IMR-90 (cell line): ENCODE measurements around the gene INPP5D. TPM values are rescaled to one million over a fixed set of nuclear protein-coding genes. Genes with fewer than 3 reads are reported as not detected.

ENCODE experiments used
- ATAC-seq: fragments of 200-7000 bp; cut with Tn5 transposase; 2 replicates; pipeline ENCODE4 v1.9.1; 2020; ENCODE audit warnings: low read depth, mild to moderate bottlenecking, moderate library complexity
- BruUV-seq: library from RNA; stranded (reverse); fragments of 400-500 nt; replicated peaks from 2 replicates; lab custom pipeline; 2021; lab: Mats Ljungman, UMichigan
- CTCF ChIA-PET: fragments of 300-600 bp; formaldehyde crosslinking; extraction: SDS; loops from one replicate; lab custom pipeline; 2021; ENCODE audit warnings: antibody characterized with exemption; lab: Yijun Ruan, JAX
- POLR2A ChIA-PET: fragments of 300-600 bp; sonication (Branson Sonifier 250); formaldehyde crosslinking; loops from one replicate; lab custom pipeline; 2022; ENCODE audit warnings: antibody characterized with exemption; ENCODE audit not compliant: unreplicated experiment; lab: Charles Lee
- DNase-seq: peaks from one replicate; pipeline ENCODE4 v3.0.0; 2013
- H2AFZ ChIP-seq: replicated peaks from 2 replicates; pipeline ENCODE3; 2013; ENCODE audit warnings: low read length, mild to moderate bottlenecking; ENCODE audit not compliant: poor library complexity
- H2AK5ac ChIP-seq: 2 replicates; pipeline ENCODE4 v1.6.1; 2013; ENCODE audit warnings: low read depth, low read length, inconsistent platforms
- H2AK9ac ChIP-seq: replicated peaks from 2 replicates; pipeline ENCODE3; 2013; ENCODE audit warnings: mild to moderate bottlenecking, low read depth, low read length, moderate library complexity; ENCODE audit not compliant: poor library complexity
- H2BK120ac ChIP-seq: 2 replicates; pipeline ENCODE4 v1.6.1; 2013; ENCODE audit warnings: low read depth, low read length, inconsistent platforms
- H2BK15ac ChIP-seq: 3 replicates; pipeline ENCODE4 v1.6.1; 2013; ENCODE audit warnings: low read depth, low read length, inconsistent platforms
- H2BK20ac ChIP-seq: 2 replicates; pipeline ENCODE4 v1.6.1; 2013; ENCODE audit warnings: low read depth, mild to moderate bottlenecking, inconsistent platforms, low read length, moderate library complexity
- H2BK5ac ChIP-seq: 2 replicates; pipeline ENCODE4 v1.6.1; 2013; ENCODE audit warnings: mild to moderate bottlenecking, low read depth, low read length, inconsistent platforms; ENCODE audit not compliant: poor library complexity, severe bottlenecking
- H3K14ac ChIP-seq: replicated peaks from 2 replicates; pipeline ENCODE4 v1.6.1; 2013; ENCODE audit warnings: low read depth, low read length, inconsistent platforms
- H3K18ac ChIP-seq: 2 replicates; pipeline ENCODE4 v1.6.1; 2013; ENCODE audit warnings: low read depth, low read length, control low read depth
- H3K23ac ChIP-seq: 2 replicates; pipeline ENCODE4 v1.6.1; 2013; ENCODE audit warnings: low read depth, low read length, inconsistent platforms
- H3K27ac ChIP-seq: 2 replicates; pipeline ENCODE4 v1.5.1; 2013; ENCODE audit warnings: mild to moderate bottlenecking, control low read depth, low read length; ENCODE audit not compliant: insufficient read depth
- H3K27me3 ChIP-seq: 2 replicates; pipeline ENCODE4 v1.6.1; 2013; ENCODE audit warnings: low read length; ENCODE audit not compliant: control insufficient read depth, insufficient read depth
- H3K36me3 ChIP-seq: 2 replicates; pipeline ENCODE4 v1.6.1; 2013; ENCODE audit warnings: low read length, mixed read lengths; ENCODE audit not compliant: control insufficient read depth, insufficient read depth
- H3K4ac ChIP-seq: 2 replicates; pipeline ENCODE4 v1.6.1; 2013; ENCODE audit warnings: low read depth, low read length, inconsistent platforms
- H3K4me1 ChIP-seq: 2 replicates; pipeline ENCODE4 v1.6.1; 2013; ENCODE audit warnings: low read length, mixed read lengths; ENCODE audit not compliant: control insufficient read depth, insufficient read depth
- H3K4me2 ChIP-seq: 2 replicates; pipeline ENCODE4 v1.6.1; 2013; ENCODE audit warnings: low read depth, mild to moderate bottlenecking, control low read depth, low read length, moderate library complexity
- H3K4me3 ChIP-seq: 2 replicates; pipeline ENCODE4 v1.5.1; 2013; ENCODE audit warnings: low read depth, mild to moderate bottlenecking, control low read depth, low read length, moderate library complexity; ENCODE audit not compliant: insufficient read depth
- H3K56ac ChIP-seq: 2 replicates; pipeline ENCODE4 v1.6.1; 2013; ENCODE audit warnings: low read length, inconsistent platforms; ENCODE audit not compliant: insufficient read depth; ENCODE audit errors: extremely low read depth
- H3K79me1 ChIP-seq, 2 experiments: 2 replicates each; pipeline ENCODE4 v1.6.1; 2013; ENCODE audit warnings: low read length in 2 of 2, inconsistent platforms in 1 of 2, low read depth in 1 of 2
- H3K9ac ChIP-seq: 2 replicates; pipeline ENCODE4 v1.6.1; 2013; ENCODE audit warnings: low read depth, low read length, control low read depth
- H3K9me1 ChIP-seq: 2 replicates; pipeline ENCODE4 v1.6.1; 2013; ENCODE audit warnings: low read length, inconsistent platforms; ENCODE audit not compliant: insufficient read depth
- H3K9me3 ChIP-seq: 2 replicates; pipeline ENCODE4 v1.6.1; 2013; ENCODE audit warnings: low read length; ENCODE audit not compliant: control insufficient read depth, insufficient read depth
- H4K20me1 ChIP-seq: 2 replicates; pipeline ENCODE4 v1.6.1; 2013; ENCODE audit warnings: low read length, inconsistent platforms; ENCODE audit not compliant: insufficient read depth
- H4K5ac ChIP-seq: 2 replicates; pipeline ENCODE4 v1.6.1; 2013; ENCODE audit warnings: mild to moderate bottlenecking, low read depth, low read length, control low read depth
- H4K8ac ChIP-seq, 2 experiments: 2 replicates each; pipeline ENCODE4 v1.6.1; 2013; ENCODE audit warnings: low read depth in 2 of 2, low read length in 2 of 2, control low read depth in 1 of 2, inconsistent platforms in 1 of 2
- H4K91ac ChIP-seq: 2 replicates; pipeline ENCODE4 v1.6.1; 2013; ENCODE audit warnings: low read depth, low read length, inconsistent platforms; ENCODE audit not compliant: insufficient read depth
- BHLHE40 ChIP-seq: fragments of 150-350 bp; IDR thresholded peaks from 2 replicates; pipeline ENCODE4 v1.6.1; 2016; ENCODE audit warnings: mild to moderate bottlenecking, low read depth, low read length
- CEBPB ChIP-seq: IDR thresholded peaks from 2 replicates; pipeline ENCODE4 v1.6.1; 2012; ENCODE audit warnings: low read depth, low read length, improper control_type of control experiment
- CHD1 ChIP-seq: IDR thresholded peaks from 2 replicates; pipeline ENCODE4 v1.6.1; 2012; ENCODE audit warnings: low read depth, low read length, improper control_type of control experiment
- CTCF ChIP-seq: conservative IDR thresholded peaks from 2 replicates; pipeline ENCODE4 v1.5.1; 2012; ENCODE audit warnings: mild to moderate bottlenecking, low read depth, low read length, improper control_type of control experiment
- ELK1 ChIP-seq: fragments of 150-350 bp; IDR thresholded peaks from 2 replicates; pipeline ENCODE4 v1.6.1; 2016; ENCODE audit warnings: low read depth, mild to moderate bottlenecking, low read length, moderate library complexity, borderline replicate concordance
- FOS ChIP-seq: fragments of 150-350 bp; IDR thresholded peaks from 2 replicates; pipeline ENCODE4 v1.6.1; 2016; ENCODE audit warnings: low read depth, low read length
- MAFK ChIP-seq: IDR thresholded peaks from 2 replicates; pipeline ENCODE4 v1.6.1; 2012; ENCODE audit warnings: low read depth, low read length, improper control_type of control experiment
- MAZ ChIP-seq: IDR thresholded peaks from 2 replicates; pipeline ENCODE4 v1.6.1; 2012; ENCODE audit warnings: low read depth, mild to moderate bottlenecking, low read length, improper control_type of control experiment, moderate library complexity, borderline replicate concordance
- MXI1 ChIP-seq: IDR thresholded peaks from 2 replicates; pipeline ENCODE4 v1.6.1; 2012; ENCODE audit warnings: low read depth, mild to moderate bottlenecking, low read length, moderate library complexity, borderline replicate concordance
- NFE2L2 ChIP-seq: fragments of 150-350 bp; IDR thresholded peaks from 2 replicates; pipeline ENCODE4 v1.6.1; 2016; ENCODE audit warnings: low read depth, mild to moderate bottlenecking, low read length
- POLR2A ChIP-seq: IDR thresholded peaks from 2 replicates; pipeline ENCODE4 v1.6.1; 2012; ENCODE audit warnings: mild to moderate bottlenecking, low read depth, low read length
- RAD21 ChIP-seq: IDR thresholded peaks from 2 replicates; pipeline ENCODE4 v1.6.1; 2012; ENCODE audit warnings: low read length, improper control_type of control experiment
- RCOR1 ChIP-seq: IDR thresholded peaks from 2 replicates; pipeline ENCODE4 v1.6.1; 2012; ENCODE audit warnings: mild to moderate bottlenecking, low read length, improper control_type of control experiment; ENCODE audit not compliant: insufficient replicate concordance
- RFX5 ChIP-seq: IDR thresholded peaks from 2 replicates; pipeline ENCODE4 v1.8.0; 2012; ENCODE audit warnings: low read depth, mild to moderate bottlenecking, low read length, moderate library complexity
- SMC3 ChIP-seq: fragments of 150-350 bp; IDR thresholded peaks from 2 replicates; pipeline ENCODE4 v1.6.1; 2016; ENCODE audit warnings: low read depth, mild to moderate bottlenecking, antibody characterized with exemption, low read length, moderate library complexity
- USF2 ChIP-seq: fragments of 150-350 bp; IDR thresholded peaks from 2 replicates; pipeline ENCODE4 v1.6.1; 2017; ENCODE audit warnings: mild to moderate bottlenecking, antibody characterized with exemption, low read length, low read depth
- dilution Hi-C: fragments of 300-500 bp; cut with HindIII; formaldehyde crosslinking; loops from one replicate; pipeline ENCODE4 v1.14.3; 2018; ENCODE audit warnings: low sequenced_read_pairs; ENCODE audit not compliant: unreplicated experiment
- in situ Hi-C: fragments of 300-500 bp; cut with MboI; formaldehyde crosslinking; loops from 3 replicates; pipeline ENCODE4 v1.14.3; 2019; ENCODE audit warnings: low sequenced_read_pairs, inconsistent platforms, mixed read lengths
- intact Hi-C: fragments of 100-400 bp; cut with micrococcal nuclease; formaldehyde crosslinking; loops from 2 replicates; pipeline ENCODE4 v1.10.0; 2022
- polyA plus RNA-seq, 3 experiments: library from polyadenylated mRNA; depleted of rRNA; stranded (reverse); fragments of >200 nt; gene quantifications; 2 replicates each; pipeline ENCODE4 v1.2.3, GENCODE V29; 2012; ENCODE audit warnings: low replicate concordance in 1 of 3
- total RNA-seq: library from RNA; depleted of rRNA; stranded (reverse); fragments of >200 nt; gene quantifications from 2 replicates; pipeline ENCODE4 v1.2.3, GENCODE V29; 2012

Gene INPP5D
- total and polyA plus RNA-seq, 2 of the 4 experiments (the other 2 are of a cell fraction), result 0.18 to 0.29 TPM

GRCh38 chr2:233247744-233248143 is 187.6 kb downstream of the INPP5D start:
- dilution Hi-C loops (no loop called here), in situ Hi-C loops (no loop called here), intact Hi-C loops (no loop called here)
- no peak overlapping the region for H2AK5ac ChIP-seq
- H3K79me1 ChIP-seq, result peaks cover 5 to 11% of the 10 kb centered on the region in 2 experiments; a peak in 3 of 4 replicates
- H2AFZ ChIP-seq, result no peak overlapping the region
- POLR2A ChIA-PET, result no interaction called here
- no peak overlapping the region for H4K91ac ChIP-seq
- H3K14ac ChIP-seq, result no peak overlapping the region
- H3K36me3 ChIP-seq, result no peaks in the 10 kb centered on the region
- H4K20me1 ChIP-seq, result no peaks in the 10 kb centered on the region
- BruUV-seq, result no TSS peak
- no peaks in the 10 kb centered on the region for H3K9me3 ChIP-seq
- no peaks in the 10 kb centered on the region for H3K9me1 ChIP-seq
- no peak overlapping the region for H3K4me2 ChIP-seq
- no peak overlapping the region for H3K23ac ChIP-seq
- no peak for TF ChIP-seq RCOR1
- TF ChIP-seq BHLHE40, result no peak
- TF ChIP-seq RAD21, result no peak
- TF ChIP-seq SMC3, result no peak
- TF ChIP-seq RFX5, result no peak
- no peak for TF ChIP-seq CTCF
- TF ChIP-seq ELK1, result no peak
- no peak for TF ChIP-seq MAZ
- TF ChIP-seq POLR2A, result no peak
- TF ChIP-seq FOS, result no peak
- TF ChIP-seq CHD1, result no peak
- TF ChIP-seq NFE2L2, result no peak
- TF ChIP-seq MAFK, result no peak
- TF ChIP-seq CEBPB, result no peak
- TF ChIP-seq USF2, result no peak
- no peak for TF ChIP-seq MXI1
- no peak overlapping the region for H2AK9ac ChIP-seq
- no peaks in the 10 kb centered on the region for H3K4me1 ChIP-seq
- H3K4me3 ChIP-seq, result no peak overlapping the region
- H3K56ac ChIP-seq, result no peak overlapping the region
- H2BK20ac ChIP-seq, result no peak overlapping the region
- ATAC-seq (no peak), DNase-seq (peak; percentile 34)
- H3K4ac ChIP-seq, result no peak overlapping the region
- H2BK5ac ChIP-seq, result no peak overlapping the region
- H3K9ac ChIP-seq, result no peak overlapping the region
- H3K27me3 ChIP-seq, result peaks cover 3% of the 10 kb centered on the region; the same call in 1 of the 2 replicates
- no peak overlapping the region for H4K8ac ChIP-seq
- no peak overlapping the region for H4K5ac ChIP-seq
- no peak overlapping the region for H2BK120ac ChIP-seq
- CTCF ChIA-PET, result no interaction called here
- H2BK15ac ChIP-seq, result no peak overlapping the region
- H3K18ac ChIP-seq, result no peak overlapping the region
- H3K27ac ChIP-seq, result no peak overlapping the region
